CD4-positive, alpha-beta T cell treated with Interleukin-15 for 1 hour (primary cell): ENCODE measurements around the gene TGFBR2.

ENCODE experiments used
- DNase-seq: peaks from one replicate; pipeline ENCODE4 v3.0.0-alpha.2; 2020

Gene TGFBR2

DNA sequence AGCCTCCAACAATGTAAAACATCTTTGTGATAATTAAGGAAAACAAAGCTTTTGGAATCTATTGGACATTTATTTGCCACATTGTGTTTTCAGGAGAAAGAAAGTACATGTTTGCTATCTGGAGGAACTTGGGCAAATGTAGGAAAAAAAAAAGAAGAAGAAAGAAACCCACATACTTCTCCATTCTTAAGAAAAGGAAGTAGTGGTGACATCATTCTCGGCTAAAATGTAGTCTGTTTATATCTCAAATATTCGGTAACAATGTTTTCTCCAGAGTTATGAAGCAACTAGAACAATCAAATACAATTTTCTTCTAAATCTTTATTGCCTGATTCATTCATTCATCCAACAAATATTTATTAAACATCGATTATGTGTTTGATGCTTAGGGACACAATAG is 2.3 kb upstream of the TGFBR2 start:
- DNase-seq, result no peak

DNA sequence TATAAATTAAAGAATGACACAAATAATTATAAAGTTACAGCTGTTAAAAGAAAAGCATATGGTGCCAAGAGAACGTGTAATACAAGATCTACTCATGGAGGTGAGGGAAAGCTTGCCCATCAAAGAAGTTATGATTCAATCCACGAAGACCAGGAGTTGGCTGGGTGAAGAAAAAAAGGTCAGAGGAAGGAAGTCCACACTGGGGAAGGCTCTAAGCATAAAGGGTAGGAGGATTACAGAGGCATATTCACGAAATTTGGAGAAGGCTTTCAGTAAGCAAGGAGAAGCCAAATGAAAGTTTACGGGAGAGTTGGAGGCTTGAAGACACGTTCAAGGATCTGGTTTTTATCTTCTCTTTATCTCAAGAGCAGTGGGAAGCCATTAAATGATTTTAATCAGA is 1.8 kb upstream of the TGFBR2 start:
- DNase-seq, result no peak

DNA sequence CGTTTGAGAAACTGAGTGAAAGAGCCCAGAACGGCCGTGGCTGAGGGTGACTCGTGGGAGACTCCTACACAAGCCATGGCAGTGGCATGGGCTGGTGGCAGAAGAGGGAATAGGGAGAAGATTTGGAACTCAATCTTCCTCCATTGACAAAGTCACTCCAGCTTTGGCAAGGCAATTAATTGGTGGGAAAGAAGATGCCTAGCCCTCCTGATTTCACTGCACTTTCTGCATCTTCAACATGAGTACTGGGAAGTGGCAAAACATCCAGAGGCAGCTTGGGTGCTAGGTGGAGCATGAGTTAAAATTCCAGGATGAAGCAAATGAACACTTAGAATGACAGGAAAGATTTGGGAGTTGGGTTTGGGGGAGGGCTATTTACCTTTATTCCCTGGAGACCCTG is 1.4 kb upstream of the TGFBR2 start:
- no peak for DNase-seq

DNA sequence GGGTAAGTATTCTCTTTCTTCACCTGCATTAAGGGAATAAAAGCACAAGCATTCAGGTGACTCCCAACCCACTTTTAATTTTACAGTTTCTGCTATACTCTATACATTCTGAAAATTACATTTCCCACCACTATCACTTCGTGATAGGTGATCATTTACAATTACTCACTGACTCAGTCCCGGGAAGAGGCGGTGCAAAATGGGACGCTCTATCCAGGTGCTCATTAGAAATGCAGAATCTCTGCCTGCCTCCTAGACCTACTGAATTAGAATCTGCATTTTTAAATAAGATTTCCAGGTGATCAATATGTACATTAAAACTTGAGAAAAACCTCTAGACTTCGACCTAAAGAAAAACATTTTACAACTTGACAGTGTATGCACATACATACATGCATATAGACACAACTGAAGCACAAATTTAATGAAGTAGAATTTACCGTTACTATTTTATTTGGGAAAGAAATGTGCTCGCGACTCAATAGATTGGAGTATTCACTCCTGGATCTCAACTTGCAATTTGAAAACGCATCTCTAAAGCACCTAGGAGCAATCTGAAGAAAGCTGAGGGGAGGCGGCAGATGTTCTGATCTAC is 598 bp upstream of the TGFBR2 start:
- DNase-seq, result no peak

DNA sequence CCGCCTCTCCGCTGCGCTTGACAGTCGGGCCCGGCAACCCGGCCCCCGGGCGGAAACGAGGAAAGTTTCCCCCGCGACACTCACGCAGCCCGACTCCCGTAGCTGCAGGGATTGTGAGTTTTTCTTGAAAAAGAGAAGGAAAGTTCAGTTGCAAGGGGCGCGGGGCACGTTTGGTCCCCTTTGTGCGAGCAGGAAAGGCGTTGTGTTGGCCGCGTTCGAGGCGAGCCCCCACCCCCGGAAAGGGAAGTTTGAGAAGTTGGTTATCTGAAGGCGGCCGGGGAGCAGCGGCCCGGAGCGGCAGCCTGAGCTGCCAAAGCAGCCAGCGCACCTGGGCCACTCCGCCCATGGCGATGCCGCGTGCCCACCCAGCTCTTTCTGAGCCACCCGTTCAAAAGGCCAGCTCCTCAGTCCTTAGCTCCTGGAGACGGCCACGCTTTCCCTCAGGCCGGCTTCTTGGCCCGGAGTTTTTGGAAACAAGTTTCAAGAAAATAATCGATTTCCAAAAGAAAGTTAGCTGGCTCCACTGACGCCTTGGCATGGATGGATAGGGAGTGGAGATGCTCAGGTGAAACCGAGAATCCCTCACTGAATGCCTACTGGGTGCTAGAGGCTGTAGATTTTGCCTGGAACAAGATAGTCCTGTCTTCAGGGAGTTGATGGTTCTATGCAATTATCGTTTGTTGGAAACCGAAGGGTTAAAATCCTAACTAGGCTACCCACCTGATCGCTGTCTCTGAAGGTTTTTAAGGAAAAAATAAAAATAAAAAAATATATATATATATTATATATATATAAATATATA is 832 bp downstream of the TGFBR2 start:
- peak; percentile 79 for DNase-seq

DNA sequence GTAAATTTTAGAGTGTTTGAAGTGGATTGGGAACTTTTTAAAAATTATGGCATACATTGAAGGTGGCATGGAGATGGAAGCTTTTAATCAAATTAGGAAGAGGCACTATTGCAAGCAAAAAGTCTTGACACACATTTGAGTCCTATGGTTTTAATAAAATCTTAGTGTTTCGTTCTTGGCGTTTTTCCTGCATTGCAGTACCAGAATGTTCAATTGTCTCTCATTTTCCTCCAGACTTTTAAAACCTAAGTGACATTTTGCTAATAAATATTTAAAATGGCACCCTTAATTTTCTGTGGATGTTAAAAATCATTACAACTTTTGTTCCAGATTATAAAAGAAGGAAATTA is 2.2 kb downstream of the TGFBR2 start:
- no peak for DNase-seq

DNA sequence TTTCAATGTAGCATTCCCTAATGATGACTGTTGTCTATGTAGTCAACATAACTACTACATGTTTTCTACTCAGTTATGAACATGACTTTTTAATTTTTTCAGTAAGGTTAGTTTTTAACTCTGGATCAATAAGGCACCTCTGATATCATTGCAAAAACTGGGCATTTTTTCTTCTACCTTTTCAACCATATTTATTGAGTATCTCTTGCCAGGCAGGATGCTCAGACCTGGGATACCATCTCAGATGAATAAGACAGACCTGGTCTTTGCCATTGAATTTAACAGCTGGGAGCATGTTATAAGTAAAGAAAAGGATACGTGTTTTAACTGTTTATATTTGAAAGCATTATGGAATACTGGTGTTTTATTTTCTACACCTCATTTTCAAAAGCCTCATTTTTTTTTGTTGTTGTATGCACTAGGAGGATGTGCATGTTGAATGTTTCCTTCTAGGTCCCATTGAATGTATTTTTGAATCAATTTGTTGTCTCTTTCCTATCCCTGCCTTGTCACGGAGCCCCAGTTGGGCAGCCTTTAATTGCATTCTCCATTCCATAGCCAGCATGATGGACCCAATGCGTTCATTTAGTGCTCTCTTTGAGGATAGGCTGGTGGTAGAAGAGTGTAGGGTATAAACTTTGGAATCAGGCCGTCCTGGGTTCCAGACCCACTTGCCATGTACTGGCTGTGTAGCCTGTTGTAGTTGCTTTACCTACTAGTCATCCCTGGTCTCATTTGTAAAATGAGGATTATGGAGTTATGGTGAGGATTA is 3.7 kb downstream of the TGFBR2 start:
- no peak for DNase-seq

DNA sequence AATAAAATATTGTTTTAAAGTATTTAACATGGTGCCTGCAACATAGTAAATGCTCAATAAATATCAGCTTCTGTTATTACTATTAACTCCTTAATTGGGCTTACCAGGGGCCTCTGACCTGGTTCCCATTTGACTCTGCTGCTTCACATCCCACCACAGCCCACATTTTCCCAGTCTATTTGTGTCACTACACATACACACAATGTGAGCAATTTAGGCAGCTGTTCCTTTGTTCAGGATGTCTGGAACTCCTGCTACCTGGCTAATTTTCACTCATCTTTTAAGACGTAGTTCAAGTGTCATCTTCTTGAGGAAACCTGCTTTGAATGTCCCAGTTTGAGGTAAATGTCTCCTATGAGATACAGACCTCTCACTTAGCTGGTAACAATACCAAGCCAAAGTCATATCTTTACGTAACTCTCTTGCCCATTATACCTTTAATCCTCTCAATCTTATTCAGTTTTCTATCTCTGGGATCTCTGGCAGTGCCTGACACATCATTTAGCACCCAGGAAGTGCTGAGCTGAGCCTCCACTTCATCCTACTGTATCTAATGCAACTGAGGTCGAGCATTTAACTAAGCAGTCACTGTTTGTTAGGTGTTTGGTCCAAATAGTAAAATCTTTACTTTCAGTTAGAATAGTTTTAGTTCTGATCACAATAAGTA is 4.4 kb downstream of the TGFBR2 start:
- no peak for DNase-seq

DNA sequence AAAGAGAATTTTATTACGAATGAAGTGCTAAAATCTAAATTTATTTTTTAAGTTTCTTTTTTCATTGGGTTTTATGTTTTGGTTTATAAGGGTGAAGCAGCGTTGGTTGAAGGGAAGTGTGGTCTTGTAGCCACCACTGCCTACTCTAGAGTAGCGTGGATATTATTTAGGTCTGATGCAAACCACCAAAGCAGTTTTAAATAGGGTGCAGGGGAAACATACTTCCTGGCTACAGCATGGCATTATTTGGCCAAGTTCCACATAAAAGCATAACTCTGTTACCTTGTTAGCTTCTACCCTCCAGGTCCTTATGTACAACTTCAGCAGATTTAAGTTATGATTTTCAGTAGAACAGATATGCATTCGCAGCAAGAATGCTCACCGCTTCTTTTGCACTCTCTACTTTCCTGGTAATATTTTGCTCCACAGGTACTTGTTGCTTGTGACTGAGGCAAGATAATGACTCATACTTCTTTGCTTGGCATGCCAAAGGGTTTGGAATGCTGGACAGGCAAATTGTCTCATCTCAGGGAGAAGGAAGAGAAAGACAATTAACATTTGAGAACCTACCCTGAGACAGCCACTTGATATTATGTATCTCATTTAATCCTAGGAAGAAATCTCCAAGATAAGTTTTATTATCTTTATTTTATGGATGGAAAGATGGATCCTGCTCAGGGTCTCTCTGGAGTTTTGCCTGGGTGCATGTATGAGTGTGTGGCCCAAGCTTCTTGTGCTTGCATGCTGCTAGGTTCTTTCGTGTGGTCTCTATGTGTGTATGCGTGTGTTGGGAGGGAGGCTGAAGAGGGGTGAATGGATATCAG is 5.4 kb downstream of the TGFBR2 start:
- DNase-seq, result no peak

DNA sequence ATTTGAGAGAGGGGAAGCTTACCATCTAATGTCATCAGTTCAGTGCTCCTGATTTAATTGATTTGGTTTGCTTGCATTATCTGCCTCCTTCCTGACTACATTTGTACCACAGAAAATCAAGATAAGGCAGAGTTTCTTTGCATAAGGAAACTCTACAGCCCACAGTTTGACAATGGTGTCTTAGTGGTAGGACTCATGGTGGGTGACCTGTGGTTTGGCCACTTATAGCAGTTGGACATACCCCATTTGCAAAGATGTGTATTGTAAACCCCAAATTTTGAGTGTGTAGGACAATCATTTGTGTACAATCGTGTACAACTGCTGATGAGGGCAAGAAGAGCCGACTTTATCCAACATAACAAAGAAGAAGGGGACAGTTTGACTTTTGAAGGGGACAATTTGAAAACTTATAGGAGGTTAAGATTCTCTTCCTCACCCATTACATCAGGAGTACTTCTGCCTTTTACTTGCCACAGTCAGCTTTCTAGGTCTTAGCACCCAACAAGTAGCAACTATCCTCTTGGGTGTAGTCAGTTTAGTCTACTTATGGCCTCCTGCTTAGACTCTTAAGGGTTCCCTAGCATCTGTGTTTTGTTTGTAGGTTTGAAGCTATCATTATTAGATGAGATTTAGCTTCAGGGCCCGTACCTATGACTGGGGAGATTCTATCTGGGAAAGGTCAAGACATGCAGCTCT is 6.2 kb downstream of the TGFBR2 start:
- DNase-seq, result no peak

DNA sequence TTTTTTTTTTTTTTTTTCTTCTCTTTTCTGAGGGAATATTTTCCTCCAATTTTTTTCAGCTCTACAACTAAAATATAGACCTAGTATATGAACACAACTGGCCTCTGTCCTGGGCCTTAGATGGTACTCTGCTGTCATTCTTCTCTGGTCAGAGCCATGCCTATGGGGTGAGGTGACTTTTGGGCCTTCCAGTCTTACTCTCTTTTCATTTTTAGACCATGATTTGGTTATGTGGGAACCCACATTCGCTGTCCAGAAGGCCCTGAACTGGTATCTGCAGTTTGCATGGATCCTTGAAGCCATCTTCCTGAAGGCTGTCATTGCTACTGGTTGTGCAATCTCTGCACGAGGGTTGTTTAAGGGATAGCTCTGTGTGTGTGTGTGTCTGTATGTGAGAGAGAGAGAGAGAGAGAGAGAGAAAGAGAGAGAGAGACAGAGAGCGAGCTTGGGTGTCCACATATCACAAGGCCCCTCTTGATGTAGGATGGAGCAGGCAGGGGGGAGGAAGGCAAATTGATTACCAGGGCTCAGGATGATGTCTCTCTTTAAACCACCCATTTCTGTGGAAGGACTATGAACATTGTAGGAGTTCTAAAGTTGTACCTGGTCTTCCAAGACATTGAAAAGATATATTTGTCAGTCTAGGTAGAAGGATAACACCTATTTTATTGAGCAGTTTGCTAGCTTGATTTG is 6.9 kb downstream of the TGFBR2 start:
- DNase-seq, result no peak

DNA sequence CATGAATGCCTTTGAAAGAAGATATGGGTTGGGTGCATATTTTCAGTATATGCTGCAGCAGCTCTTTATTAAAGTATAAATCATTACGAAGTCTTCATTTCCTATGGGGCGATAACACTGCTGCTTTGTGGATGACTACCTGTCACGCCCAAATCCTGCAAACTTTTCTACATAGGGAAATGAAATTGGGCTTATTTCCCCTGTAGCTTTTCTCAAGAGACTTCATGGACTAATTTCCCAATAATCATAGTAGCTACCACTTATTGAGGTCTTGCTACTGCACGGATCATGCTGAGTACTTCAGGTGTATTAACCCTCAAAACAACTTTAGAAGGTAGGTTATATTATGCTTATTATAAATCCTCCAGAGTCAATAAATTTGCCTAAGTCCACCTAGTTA is 8.0 kb downstream of the TGFBR2 start:
- no peak for DNase-seq

DNA sequence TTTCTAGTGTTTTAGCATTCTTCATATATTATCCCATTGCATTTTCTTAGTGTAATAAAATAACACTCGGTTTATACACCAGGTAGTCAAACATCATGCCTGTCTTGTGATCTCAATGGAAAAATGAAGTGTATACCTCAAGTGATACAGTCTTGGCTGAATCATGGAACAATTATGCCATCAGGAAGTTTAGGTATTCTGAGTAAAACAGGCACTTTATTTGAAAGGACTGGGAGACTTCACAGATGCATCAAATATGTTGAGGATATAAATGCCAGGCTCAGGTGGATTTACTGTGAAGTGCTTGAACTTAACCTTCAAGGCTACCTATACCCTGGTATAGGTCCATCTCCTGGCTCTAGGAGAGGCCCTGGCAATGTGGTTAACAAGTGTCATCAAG is 8.5 kb downstream of the TGFBR2 start:
- no peak for DNase-seq

DNA sequence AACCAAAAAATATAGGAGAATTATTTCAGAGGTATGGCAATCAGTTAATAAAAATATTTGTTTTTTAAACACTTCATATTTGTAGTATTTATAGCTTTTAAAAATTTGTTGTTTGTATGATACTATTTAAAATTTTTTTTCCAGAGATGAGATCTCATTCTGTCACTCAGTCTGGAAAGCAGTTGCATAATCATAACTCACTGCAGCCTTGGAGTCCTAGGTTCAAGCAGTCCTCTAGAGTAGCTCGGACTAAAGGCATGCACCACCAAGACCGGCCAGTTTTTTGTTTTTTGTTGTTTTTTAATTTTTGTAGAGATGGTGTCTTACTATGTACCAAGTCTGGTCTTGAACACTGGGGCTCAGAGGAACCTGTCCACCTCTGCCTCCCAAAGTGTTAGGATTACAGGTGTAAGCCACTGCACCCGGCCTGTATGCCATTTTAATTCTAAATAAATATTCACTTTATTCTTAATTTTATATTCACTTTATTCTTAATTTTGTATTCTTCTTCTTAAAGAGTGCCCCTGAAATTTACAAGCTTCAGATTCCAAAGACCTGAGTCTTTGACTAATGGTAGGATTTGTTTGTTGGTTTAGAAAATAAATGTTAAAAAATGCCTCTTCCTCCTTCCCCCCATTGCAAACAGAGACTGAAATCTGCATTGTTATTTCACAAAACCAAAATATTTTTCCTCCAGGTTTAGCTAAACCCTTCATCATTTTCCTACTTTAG is 9.4 kb downstream of the TGFBR2 start:
- no peak for DNase-seq

DNA sequence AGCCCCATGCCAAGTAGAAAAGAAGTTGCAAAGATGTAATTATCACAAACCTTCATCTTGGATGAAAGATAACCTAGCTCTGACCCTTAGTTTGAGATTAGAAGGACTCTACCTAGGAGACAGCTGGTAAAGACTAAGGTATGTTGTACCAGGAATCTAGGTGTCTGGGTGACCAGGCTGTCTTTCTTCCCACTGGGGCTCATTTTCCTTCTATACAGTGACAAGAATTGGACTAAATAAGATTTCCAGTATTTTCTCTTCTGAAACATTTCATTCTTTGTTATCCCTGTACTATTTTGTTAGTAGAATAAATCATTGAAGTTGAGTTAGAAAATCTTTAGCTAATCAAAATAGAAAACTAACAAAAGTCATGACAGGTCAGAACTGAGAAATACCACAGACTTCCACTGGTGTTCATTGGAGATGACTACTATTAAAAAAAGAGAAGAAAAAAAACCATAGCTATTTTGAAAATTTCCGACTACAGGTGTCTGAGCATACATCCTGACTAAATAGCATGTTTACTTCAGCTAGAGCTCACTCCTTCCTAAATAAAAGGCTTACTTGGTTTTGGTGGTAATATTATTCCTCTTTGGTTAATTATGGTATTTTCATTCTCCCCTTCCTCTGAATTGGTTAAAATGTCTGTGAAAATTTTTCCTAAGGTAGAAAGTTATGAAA is 10.1 kb downstream of the TGFBR2 start:
- no peak for DNase-seq

DNA sequence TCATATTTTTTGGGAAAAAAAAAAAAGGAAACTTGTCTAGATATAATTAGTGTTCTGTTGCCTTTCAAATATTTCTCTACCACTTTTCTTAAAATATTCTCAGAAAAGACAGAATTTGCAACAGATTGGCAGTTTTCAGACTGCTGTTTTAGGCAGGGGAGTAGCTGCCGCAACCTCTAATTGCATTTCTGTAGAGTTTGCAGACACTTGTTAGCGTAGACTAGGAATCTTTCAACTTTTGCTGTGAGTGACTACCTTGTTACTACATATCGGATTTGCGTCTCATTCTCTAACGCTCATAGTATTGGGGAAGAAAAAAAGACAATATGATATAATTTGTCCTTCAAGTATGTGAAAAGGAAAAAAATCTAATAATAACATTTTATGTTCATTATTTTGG is 10.7 kb downstream of the TGFBR2 start:
- DNase-seq, result no peak

DNA sequence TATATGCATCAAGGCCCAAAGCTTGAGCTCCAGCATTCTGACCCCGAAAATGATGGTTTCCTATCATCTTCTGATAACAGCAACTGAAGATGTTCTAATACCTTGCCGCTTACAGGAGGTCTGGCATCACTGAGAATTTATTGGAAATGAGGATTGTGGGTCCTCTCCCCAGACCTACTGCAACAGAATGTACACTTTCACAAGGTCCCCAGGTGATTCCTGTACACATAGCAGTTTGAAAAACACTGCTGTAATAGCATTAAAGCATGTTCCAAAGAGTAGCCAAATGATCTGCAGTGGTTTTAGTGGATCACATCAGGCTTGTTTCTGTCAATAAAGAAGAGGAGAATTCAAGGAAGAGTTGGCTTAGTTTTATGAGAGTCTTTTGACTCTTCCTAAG is 11.3 kb downstream of the TGFBR2 start:
- no peak for DNase-seq

DNA sequence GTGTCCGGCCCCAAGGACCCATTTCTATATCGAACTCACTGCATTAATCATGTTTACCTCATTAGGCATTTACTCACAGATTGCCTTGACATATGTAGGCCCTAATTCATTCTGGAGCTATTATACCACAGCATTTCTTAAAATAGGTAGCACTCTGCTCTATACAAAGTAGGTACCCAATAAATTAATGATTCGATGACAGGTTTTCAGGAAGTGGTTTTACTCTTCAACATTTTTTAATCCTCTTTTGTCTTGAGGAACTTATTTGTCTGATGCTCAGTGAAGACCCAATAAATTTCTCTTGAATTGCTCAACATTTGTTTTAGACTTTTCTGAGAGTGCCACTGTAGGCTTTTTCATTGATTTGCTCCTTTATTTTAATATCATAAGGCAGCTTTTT is 12.1 kb downstream of the TGFBR2 start:
- no peak for DNase-seq

DNA sequence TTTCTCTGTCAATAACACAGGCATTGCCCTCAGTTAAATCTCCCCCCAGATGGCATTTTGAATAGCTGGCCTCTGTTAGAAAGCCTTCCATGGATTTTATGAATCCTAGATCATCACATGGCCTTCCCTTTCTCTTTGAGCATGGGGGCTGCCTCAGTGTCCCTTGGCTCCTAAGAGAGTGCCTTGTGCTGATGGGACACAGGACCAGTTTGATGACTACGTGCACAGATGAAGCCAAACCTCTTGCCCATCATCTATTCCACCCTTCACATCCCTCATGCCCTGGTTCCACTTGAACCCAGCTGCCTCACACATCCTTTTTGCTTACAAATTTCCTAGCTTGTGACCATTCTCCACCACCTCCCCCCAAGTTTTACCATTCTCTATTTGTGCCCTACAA is 12.9 kb downstream of the TGFBR2 start:
- no peak for DNase-seq
